ENCODE measurements around the gene TBC1D4. TPM values are rescaled to one million over a fixed set of nuclear protein-coding genes. Genes with fewer than 3 reads are reported as not detected.

TBC1D4 gene
- total and polyA plus RNA-seq, 9 of the 15 experiments (the other 6 are each of a cell fraction or from before 2014, with no cell fraction given), result 2.8 to 12.3 (median 7.0) TPM

GRCh38 chr13:75326173-75327134 is 155.5 kb downstream of the TBC1D4 start (continued):
- no peak for TF ChIP-seq CREB3L1 (IDR thresholded peaks at IDR 0.05; ENCODE audit: borderline replicate concordance, low read depth)
- TF ChIP-seq CBFA2T3 (IDR thresholded peaks at IDR 0.05), result peak; percentile 93
- TF ChIP-seq RAD21 (CRISPR knock-in tag; conservative IDR thresholded peaks at IDR 0.05 in 1 of 2, IDR thresholded peaks at IDR 0.05 in 1 of 2), result no peak; a peak in 1 of 4 replicates
- no peak for TF ChIP-seq PBX2 (CRISPR knock-in tag; IDR thresholded peaks at IDR 0.05; ENCODE audit: low read depth)
- TF ChIP-seq PBX2 (tag; conservative IDR thresholded peaks at IDR 0.05; ENCODE audit: low read depth), result peak; percentile 68
- TF ChIP-seq MAFF (IDR thresholded peaks at IDR 0.05; ENCODE audit: low read length), result peak; percentile 13; the same call in 1 of the 2 replicates
- TF ChIP-seq MTA2 (IDR thresholded peaks at IDR 0.05; ENCODE audit: low read depth), result peak; percentile 76
- peak; percentile 86 for TF ChIP-seq DPF2 (IDR thresholded peaks at IDR 0.05)
- TF ChIP-seq RFX1 (IDR thresholded peaks at IDR 0.05), result peak; percentile 51
- TF ChIP-seq SAFB (IDR thresholded peaks at IDR 0.05; ENCODE audit: borderline replicate concordance, low read depth, low read length), result no peak
- TF ChIP-seq E4F1 (CRISPR knock-in tag; IDR thresholded peaks at IDR 0.05; ENCODE audit: borderline replicate concordance), result no peak
- 0 out of 4 replicates have a peak, but pooled peaks of 1 of the 2 experiments have one; percentile 10 for TF ChIP-seq TEAD1 (CRISPR knock-in tag; IDR thresholded peaks at IDR 0.05)
- no peak for TF ChIP-seq GTF2A2 (tag; IDR thresholded peaks at IDR 0.05)
- TF ChIP-seq ATF3 (IDR thresholded peaks at IDR 0.05), result peak; percentile 21; the same call in 1 of the 2 replicates
- TF ChIP-seq ATF3 (CRISPR knock-in tag; conservative IDR thresholded peaks at IDR 0.05), result no peak
- TF ChIP-seq, protein P1, sequence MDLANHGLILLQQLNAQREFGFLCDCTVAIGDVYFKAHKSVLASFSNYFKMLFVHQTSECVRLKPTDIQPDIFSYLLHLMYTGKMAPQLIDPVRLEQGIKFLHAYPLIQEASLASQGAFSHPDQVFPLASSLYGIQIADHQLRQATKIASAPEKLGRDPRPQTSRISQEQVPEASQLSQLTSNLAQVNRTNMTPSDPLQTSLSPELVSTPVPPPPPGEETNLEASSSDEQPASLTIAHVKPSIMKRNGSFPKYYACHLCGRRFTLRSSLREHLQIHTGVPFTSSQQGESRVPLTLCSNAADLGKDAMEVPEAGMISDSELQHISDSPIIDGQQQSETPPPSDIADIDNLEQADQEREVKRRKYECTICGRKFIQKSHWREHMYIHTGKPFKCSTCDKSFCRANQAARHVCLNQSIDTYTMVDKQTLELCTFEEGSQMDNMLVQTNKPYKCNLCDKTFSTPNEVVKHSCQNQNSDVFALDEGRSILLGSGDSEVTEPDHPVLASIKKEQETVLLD (IDR thresholded peaks at IDR 0.05), result peak; percentile 33; the same call in 1 of the 2 replicates
- no peak for TF ChIP-seq ZNF41 (CRISPR knock-in tag; conservative IDR thresholded peaks at IDR 0.05)
- TF ChIP-seq HDAC1 (IDR thresholded peaks at IDR 0.05), result peak in 1 of 2 experiments; percentile 78; a peak in 2 of 4 replicates

All from K562 (cell line).